A549 (cell line): ENCODE measurements around the gene SIK3.

Source experiments
- EHMT2 ChIP-seq: fragments of 200-600 bp; sonication (generic); IDR thresholded peaks from 2 replicates; pipeline ENCODE4 v1.6.1; 2016; ENCODE audit warnings: antibody characterized with exemption, low read depth, mild to moderate bottlenecking, moderate library complexity
- EP300 ChIP-seq, 2 experiments: fragments of >200 bp; sonication (Bioruptor Twin); formaldehyde crosslinking; IDR thresholded peaks; 2 replicates in 1 of 2; 3 replicates in 1 of 2; pipeline ENCODE4 v1.6.1; 2016 to 2017
- HDAC2 ChIP-seq: fragments of 200-600 bp; sonication (generic); IDR thresholded peaks from 2 replicates; pipeline ENCODE4 v1.6.1; 2016
- MAZ ChIP-seq: fragments of 150-350 bp; IDR thresholded peaks from 2 replicates; pipeline ENCODE4 v1.6.1; 2014; ENCODE audit warnings: antibody characterized with exemption, low read depth, low read length, borderline replicate concordance
- POLR2A ChIP-seq: IDR thresholded peaks from 2 replicates; pipeline ENCODE4 v1.6.1; 2012; ENCODE audit warnings: mild to moderate bottlenecking, low read length
- RCOR1 ChIP-seq: fragments of 150-350 bp; IDR thresholded peaks from 2 replicates; pipeline ENCODE4 v1.6.1; 2014; ENCODE audit warnings: antibody characterized with exemption, low read length, low read depth
- RFX5 ChIP-seq: fragments of 450-650 bp; IDR thresholded peaks from 2 replicates; pipeline ENCODE4 v1.7.1; 2014; ENCODE audit warnings: antibody characterized with exemption, mild to moderate bottlenecking, moderate library complexity
- SMC3 ChIP-seq: fragments of >200 bp; sonication (Bioruptor Twin); formaldehyde crosslinking; IDR thresholded peaks from 3 replicates; pipeline ENCODE4 v1.6.1; 2018; ENCODE audit warnings: inconsistent platforms
- TF ChIP-seq, protein P1 (sequence below): fragments of >200 bp; sonication (Bioruptor Twin); formaldehyde crosslinking; IDR thresholded peaks from 3 replicates; pipeline ENCODE4 v1.5.1; 2016
- TF ChIP-seq, protein P2 (sequence below): IDR thresholded peaks from 2 replicates; pipeline ENCODE4 v1.6.1; 2012; ENCODE audit warnings: low read depth, borderline replicate concordance

DNA sequence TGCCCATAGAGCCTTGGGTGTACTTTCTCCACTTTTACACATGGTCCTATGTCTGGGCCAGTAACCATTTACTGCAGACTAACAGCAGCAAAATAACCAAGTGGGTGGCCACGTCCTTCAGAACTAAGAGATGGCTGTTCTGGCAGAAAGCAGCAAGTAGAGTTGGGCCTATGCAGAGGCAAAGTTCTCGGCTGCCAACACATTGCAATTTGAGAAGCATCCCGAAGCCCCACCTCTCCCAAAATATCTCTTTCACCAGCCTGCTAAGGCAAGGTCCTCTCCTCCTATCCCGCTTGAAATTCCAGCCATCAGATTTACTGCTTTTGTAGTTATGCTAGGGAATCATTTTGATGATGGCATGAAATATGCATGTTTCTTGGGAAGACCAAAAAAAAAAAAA lies 142.3 kb downstream of the SIK3 start:
- no peak for TF ChIP-seq MAZ
- TF ChIP-seq POLR2A, result no peak
- no peak for TF ChIP-seq SMC3
- TF ChIP-seq, protein P1, sequence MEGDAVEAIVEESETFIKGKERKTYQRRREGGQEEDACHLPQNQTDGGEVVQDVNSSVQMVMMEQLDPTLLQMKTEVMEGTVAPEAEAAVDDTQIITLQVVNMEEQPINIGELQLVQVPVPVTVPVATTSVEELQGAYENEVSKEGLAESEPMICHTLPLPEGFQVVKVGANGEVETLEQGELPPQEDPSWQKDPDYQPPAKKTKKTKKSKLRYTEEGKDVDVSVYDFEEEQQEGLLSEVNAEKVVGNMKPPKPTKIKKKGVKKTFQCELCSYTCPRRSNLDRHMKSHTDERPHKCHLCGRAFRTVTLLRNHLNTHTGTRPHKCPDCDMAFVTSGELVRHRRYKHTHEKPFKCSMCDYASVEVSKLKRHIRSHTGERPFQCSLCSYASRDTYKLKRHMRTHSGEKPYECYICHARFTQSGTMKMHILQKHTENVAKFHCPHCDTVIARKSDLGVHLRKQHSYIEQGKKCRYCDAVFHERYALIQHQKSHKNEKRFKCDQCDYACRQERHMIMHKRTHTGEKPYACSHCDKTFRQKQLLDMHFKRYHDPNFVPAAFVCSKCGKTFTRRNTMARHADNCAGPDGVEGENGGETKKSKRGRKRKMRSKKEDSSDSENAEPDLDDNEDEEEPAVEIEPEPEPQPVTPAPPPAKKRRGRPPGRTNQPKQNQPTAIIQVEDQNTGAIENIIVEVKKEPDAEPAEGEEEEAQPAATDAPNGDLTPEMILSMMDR, result no peak
- TF ChIP-seq EP300 (IDR thresholded peaks at IDR 0.05), result no peak
- TF ChIP-seq, protein P2, sequence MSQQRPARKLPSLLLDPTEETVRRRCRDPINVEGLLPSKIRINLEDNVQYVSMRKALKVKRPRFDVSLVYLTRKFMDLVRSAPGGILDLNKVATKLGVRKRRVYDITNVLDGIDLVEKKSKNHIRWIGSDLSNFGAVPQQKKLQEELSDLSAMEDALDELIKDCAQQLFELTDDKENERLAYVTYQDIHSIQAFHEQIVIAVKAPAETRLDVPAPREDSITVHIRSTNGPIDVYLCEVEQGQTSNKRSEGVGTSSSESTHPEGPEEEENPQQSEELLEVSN, result no peak
- no peak for TF ChIP-seq RFX5
- no peak for TF ChIP-seq HDAC2
- no peak for TF ChIP-seq RCOR1
- no peak for TF ChIP-seq EHMT2
